GM18505 (cell line): ENCODE data around the gene MAPK8.

Experiments
- ATAC-seq: cut with Tn5 transposase; IDR thresholded peaks from one replicate; pipeline ENCODE4 v1.9.1; 2021; ENCODE audit not compliant: unreplicated experiment
- POLR2A ChIP-seq: IDR thresholded peaks from 4 replicates; pipeline ENCODE4 v1.6.1; 2011; ENCODE audit warnings: borderline replicate concordance; ENCODE audit not compliant: insufficient read depth, insufficient read length; ENCODE audit errors: extremely low read depth

Gene MAPK8

DNA sequence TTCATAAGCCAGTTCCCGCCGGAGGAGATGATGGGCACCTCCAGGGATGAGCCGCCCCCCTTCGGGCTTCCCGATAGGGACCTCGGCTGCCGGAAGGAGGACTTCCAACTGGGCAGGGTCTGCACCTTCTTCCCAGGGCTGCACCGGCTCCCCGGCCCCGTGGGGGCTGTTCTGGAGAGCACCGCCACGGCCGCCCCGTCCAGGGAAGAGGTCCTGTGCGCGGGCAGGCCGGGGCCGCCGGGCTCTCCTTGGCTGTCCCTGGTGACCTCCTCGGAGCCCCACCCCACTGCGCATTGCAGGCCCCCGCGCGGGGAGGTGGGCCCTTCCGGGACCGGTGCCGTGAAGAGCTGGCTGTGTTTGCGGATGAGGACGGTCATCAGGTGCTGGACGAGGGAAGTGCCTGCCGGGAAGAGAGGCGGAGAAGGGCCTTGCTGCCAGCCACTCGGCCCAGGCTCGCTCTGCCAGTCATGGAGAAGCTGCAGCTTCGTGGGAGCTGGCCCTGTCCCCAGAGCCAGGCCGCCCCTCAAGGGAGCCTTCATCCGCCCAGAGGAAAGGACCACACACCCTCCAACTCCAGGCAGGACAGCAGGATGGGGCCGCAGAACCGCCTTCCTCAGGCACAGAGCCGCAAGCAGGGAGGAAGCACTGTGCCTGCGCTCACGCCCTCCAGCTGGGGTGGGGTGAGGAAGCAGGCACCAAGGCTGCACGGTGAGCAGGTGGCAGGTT is 144.4 kb downstream of the MAPK8 start:
- ATAC-seq: no peak
- TF ChIP-seq POLR2A: no peak

- TF ChIP-seq POLR2A: no peak
- no peak for ATAC-seq
Observed at GRCh38 chr10:48451969-48452878, 145.7 kb downstream of the MAPK8 start.

- no peak for TF ChIP-seq POLR2A
- ATAC-seq: no peak
Observed at GRCh38 chr10:48452879-48453412, 146.5 kb downstream of the MAPK8 start.

- no peak for ATAC-seq
Observed at GRCh38 chr10:48453451-48454301, 147.2 kb downstream of the MAPK8 start.

DNA sequence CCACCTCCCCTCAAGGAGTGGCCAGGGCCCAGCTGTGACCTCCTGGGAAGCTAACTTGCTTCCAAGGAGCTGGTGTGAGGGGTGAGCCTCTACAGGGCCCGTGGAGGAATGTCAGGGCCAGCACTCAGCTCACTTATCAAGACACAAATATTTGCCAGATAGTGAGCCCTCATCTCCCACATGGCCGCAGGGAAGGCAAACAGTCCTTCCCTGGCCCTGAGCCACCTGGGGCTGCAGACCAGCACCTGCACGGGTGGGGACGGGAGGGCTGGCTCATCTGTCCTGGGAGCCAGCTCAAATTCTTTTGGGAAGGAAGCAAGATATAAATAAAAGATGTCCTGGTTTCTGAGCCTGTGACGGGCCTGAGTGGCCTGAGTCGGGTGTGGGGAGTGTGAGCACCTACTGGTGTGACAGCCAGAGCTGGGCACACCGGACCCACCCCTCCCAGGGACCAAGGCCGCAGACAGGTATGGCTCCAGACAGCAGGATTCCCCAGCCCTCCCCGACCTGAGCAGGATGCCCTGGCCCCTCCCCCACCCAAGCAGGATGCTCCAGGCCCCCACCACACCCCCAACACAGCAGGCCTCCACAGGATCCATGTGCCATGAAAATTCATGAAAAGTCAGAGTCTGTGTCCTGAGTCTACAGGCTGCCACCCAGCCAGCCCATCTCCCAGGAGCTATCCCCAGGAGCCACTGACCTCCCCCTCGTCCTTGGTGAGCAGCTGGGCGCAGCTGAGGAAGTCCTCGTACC is 148.0 kb downstream of the MAPK8 start:
- ATAC-seq: no peak
- no peak for TF ChIP-seq POLR2A

More at GRCh38 chr10:48453451-48454301, 147.2 kb downstream of the MAPK8 start:
- no peak for TF ChIP-seq POLR2A

DNA sequence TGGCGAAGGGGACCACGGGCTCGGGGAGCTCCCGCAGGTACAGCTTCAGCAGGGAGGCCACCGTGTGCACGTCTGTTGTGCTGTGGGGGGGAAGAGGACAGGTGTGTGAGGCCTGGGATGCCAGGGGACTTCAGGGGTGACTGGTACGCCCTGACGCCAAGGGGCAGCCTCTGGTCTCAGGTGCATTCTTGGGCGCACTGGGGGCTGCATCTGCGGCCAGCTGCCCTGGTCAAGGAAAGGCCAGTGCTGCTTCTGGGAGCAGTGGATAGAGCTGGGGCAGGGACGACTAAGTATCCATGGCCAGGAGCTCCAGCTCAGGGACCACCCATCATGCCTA is 148.5 kb downstream of the MAPK8 start:
- TF ChIP-seq POLR2A: no peak
- ATAC-seq: no peak

DNA sequence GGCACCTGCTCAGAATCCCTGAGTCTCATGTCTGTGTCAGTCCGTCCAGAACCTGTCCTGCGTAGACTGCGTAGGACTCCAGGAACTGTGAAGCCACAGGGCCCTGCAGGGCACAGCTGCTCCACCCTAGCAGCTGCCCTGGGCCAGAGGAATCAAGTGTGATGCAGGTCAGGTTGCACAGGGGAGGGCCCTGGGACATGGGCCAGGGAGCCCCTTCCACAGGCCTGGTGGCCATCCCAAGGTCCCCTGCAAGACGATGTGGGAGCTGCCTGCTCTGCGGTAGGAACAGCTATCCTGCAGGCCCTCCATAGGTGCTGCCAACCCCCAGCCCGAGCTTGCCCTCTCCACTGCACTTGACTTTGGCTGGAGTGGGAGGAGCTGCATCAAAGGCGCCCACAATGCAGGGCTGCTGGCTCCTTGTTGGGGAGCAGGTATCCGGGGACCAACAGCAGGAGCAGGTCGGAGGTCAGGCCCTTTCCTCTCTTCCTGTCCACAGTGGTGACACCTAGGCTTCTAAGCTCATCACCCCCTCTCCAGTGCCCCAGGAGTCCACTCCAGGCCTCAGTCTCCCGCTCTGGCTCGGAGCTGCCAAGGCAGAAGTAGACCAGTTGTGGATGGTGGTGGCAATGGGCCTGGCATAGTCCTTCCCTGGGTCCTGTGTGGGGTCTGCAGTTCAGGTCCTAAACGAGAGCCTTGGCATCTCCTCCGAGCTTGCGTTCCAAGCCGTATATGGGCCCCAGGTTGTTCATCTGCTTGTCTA is 149.1 kb downstream of the MAPK8 start:
- TF ChIP-seq POLR2A: no peak
- no peak for ATAC-seq

- no peak for TF ChIP-seq POLR2A
- no peak for ATAC-seq
Observed at GRCh38 chr10:48456361-48456804, 149.9 kb downstream of the MAPK8 start.

GRCh38 chr10:48456808-48457761 is 150.6 kb downstream of the MAPK8 start:
- TF ChIP-seq POLR2A: no peak
- no peak for ATAC-seq

DNA sequence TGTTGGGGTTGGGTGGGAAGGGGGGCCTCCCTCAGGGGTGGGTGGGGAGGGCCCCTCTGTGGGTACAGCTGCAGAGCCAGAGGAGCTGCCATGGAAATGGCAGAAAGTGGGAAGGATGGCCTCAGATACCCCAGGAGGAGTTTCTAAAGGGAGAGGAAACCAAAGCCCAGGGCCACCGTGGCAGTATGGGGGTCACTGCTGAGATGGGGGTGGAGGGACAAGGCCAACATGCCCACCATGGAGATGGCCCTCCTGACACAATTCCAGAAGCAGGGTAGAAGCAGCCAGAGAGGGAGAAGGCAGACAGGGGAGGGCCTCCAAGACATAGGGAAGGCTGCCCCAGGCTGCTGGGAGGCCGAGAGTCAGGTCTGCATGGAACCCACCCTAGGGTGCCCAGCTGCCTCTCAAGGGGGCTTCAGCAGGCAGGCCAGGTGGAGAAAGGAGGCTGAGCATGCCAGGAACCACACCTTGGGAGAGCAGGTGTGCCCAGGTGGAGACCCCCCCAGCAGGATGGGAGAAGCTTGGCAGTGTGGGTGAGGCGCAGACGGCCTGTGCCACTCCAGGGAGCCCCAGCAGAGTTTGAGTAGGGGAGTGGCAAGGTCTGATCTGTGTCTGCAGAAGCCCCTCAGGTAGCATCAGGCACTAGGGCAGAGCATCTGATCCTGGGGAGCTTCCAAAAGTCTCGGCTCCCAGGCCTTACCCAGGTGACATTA is 151.6 kb downstream of the MAPK8 start:
- no peak for ATAC-seq
- TF ChIP-seq POLR2A: no peak
